ENCODE data around the gene ESPN. TPM values are rescaled to one million over a fixed set of nuclear protein-coding genes. Genes with fewer than 3 reads are reported as not detected.
A peak's percentile ranks its signal among the peaks of the same experiment; 100 is the strongest.

Gene ESPN
- total and polyA plus RNA-seq, 12 donors = 0.16 to 10.8 (median 6.1) TPM

DNA sequence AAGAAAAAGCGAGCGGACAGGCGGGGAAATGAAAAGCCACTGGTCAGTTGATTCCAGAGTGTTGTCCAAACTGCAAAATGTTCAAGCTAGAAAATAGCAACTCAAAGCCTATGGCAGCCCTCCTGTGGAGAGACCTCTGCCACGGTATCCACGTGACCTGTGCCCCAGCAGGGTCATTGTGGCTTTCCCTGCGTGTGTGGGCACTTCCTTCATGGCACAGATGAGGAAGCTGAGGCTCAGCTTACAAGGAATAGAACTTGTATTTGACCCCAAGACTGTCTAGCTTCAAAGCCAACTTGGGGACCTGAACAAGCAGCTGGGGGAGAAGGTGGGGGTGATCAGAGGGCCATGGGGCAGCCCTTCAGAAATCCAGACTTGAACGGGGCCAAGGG, 82.5 kb downstream of the ESPN start:
- Histone ChIP-seq H3K36me3 (replicated peaks in 1 of 2) (no peaks in the 10 kb centered on the region), H3K4me3 (no peak overlapping the region), H3K27me3 (no peaks in the 10 kb centered on the region), H3K9me3 (replicated peaks in 1 of 3) (no peaks in the 10 kb centered on the region), H3K27ac (peak overlapping the region in 1 of 5 donors; percentile 12), H3K4me1 (replicated peaks in 1 of 2) (peaks cover 8 to 37% of the 10 kb centered on the region in 2 donors)
- intact Hi-C loops (cut with DNase I) = no loop called here
- DNase-seq = peak in 1 of 7 donors; percentile 51
- no peak for TF ChIP-seq POLR2A (IDR thresholded peaks at IDR 0.05)
- TF ChIP-seq, protein P1, sequence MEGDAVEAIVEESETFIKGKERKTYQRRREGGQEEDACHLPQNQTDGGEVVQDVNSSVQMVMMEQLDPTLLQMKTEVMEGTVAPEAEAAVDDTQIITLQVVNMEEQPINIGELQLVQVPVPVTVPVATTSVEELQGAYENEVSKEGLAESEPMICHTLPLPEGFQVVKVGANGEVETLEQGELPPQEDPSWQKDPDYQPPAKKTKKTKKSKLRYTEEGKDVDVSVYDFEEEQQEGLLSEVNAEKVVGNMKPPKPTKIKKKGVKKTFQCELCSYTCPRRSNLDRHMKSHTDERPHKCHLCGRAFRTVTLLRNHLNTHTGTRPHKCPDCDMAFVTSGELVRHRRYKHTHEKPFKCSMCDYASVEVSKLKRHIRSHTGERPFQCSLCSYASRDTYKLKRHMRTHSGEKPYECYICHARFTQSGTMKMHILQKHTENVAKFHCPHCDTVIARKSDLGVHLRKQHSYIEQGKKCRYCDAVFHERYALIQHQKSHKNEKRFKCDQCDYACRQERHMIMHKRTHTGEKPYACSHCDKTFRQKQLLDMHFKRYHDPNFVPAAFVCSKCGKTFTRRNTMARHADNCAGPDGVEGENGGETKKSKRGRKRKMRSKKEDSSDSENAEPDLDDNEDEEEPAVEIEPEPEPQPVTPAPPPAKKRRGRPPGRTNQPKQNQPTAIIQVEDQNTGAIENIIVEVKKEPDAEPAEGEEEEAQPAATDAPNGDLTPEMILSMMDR (IDR thresholded peaks at IDR 0.05) = no peak
- WGBS, 4 donors = 63 to 79% (median 70%) methylated on average over 5 to 7 of the region's 7 CpGs

DNA sequence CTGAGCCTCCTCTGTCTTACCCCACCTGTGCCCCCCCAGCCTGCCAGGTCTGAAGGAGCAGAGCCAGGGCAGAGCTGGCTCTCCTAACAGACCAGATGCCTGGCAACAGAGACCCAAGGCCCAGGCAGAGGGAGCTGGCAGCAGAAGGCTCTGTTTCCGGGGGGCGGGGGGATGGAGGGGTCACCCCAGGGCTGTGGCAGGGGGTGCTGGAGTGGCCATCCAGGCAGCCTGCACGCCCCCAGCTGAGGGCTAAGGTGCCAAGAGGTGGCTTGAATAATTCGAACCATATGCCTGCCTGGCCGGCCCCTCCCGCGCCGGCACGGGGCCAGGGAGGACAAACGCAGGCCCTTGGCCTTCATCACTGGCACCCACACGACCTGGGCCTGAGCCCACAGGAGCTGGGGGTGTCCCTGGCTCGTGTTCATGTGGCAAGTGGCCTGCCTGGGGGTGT, 82.9 kb downstream of the ESPN start:
- no peak for TF ChIP-seq POLR2A (IDR thresholded peaks at IDR 0.05)
- TF ChIP-seq, protein P1 (IDR thresholded peaks at IDR 0.05) = no peak
- Histone ChIP-seq H3K4me1 (replicated peaks in 1 of 2) (peaks cover 3 to 32% of the 10 kb centered on the region in 2 donors), H3K27ac (peak overlapping the region in 1 of 5 donors; percentile 12), H3K36me3 (replicated peaks in 1 of 2) (no peaks in the 10 kb centered on the region), H3K4me3 (no peak overlapping the region), H3K27me3 (no peaks in the 10 kb centered on the region), H3K9me3 (replicated peaks in 1 of 3) (no peaks in the 10 kb centered on the region)
- intact Hi-C loops (cut with DNase I) = no loop called here
- WGBS, 4 donors = 61 to 80% (median 62%) methylated on average over 1 to 12 of the region's 12 CpGs; no CpG with 5 or more reads in 1 of the 4 donors
- DNase-seq = no peak

DNA sequence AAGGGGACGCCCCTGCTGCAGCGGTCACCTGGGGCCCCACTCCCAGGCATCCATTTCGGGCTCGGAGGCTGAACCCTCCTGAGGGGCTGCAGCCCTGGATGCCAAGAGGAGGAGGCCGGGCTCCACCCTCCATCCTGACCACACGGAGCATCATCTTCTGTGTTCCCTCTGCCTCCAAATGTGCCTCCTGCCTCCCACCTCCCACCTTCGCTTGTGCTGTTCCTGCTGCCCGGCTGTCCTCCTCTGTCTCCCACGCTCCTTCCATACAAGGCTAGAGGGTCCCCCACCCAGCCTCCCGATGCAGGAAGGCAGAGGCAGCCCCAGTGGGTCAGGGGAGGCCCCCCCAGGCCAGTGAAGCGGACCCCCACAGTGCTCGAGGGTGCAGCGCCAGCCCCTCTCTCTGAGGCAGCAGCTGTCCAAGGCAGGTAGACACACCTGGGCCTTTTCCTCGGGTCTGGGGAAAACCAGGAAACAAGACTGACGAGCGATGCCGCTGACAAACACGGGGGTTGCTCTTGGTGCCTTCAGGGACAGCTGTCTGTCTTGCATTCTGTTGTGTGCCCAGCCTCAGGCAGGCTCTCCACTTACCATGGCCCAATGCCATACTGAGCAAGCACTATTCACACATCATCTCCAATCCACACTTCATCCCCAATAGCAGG, 83.7 kb downstream of the ESPN start:
- Histone ChIP-seq H3K4me1 (replicated peaks in 1 of 2) (peaks cover 0 to 25% of the 10 kb centered on the region in 2 donors), H3K36me3 (replicated peaks in 1 of 2) (no peaks in the 10 kb centered on the region), H3K9me3 (replicated peaks in 1 of 3) (no peaks in the 10 kb centered on the region), H3K27ac (no peak overlapping the region), H3K27me3 (no peaks in the 10 kb centered on the region), H3K4me3 (no peak overlapping the region)
- TF ChIP-seq POLR2A (IDR thresholded peaks at IDR 0.05) = no peak
- TF ChIP-seq, protein P1 (IDR thresholded peaks at IDR 0.05) = no peak
- intact Hi-C loops (cut with DNase I) = no loop called here
- WGBS, 4 donors = 81 to 88% (median 83%) methylated on average over 1 to 18 of the region's 18 CpGs
- no peak for DNase-seq

GRCh38 chr1:6508816-6509189, 84.2 kb downstream of the ESPN start:
- Histone ChIP-seq H3K9me3 (replicated peaks in 1 of 3) (no peaks in the 10 kb centered on the region), H3K27ac (peak overlapping the region in 1 of 5 donors; percentile 26), H3K4me3 (no peak overlapping the region), H3K4me1 (replicated peaks in 1 of 2) (peaks cover 0 to 25% of the 10 kb centered on the region in 2 donors), H3K36me3 (replicated peaks in 1 of 2) (no peaks in the 10 kb centered on the region), H3K27me3 (no peaks in the 10 kb centered on the region)
- WGBS, 4 donors = 90 to 100% (median 90%) methylated on average over 2 to 11 of the region's 11 CpGs
- no peak for DNase-seq
- TF ChIP-seq POLR2A (IDR thresholded peaks at IDR 0.05) = no peak
- TF ChIP-seq, protein P1 (IDR thresholded peaks at IDR 0.05) = no peak
- intact Hi-C loops (cut with DNase I) = no loop called here

Data from adrenal gland (tissue), 12 donors.